Uterus (tissue), 4 donors: ENCODE measurements around the gene C1orf159. TPM values are rescaled to one million over a fixed set of nuclear protein-coding genes. Genes with fewer than 3 reads are reported as not detected.

Experiments used
- DNase-seq, 2 donors: peaks; one replicate each; pipeline ENCODE4 v3.0.0-alpha.2; 2019 to 2020
- H3K27ac ChIP-seq, 2 donors: fragments of 200-600 bp; sonication (generic); 1 replicate in 1 of 2; 2 replicates in 1 of 2; pipeline ENCODE4 v1.5.1; 2016 to 2018
- H3K27me3 ChIP-seq, 2 donors: fragments of 200-600 bp; sonication (generic); one replicate each; pipeline ENCODE4 v1.5.1; 2018 to 2019; ENCODE audit warnings: control low read depth in 1 of 2
- H3K36me3 ChIP-seq, 2 donors: fragments of 200-600 bp; sonication (generic); one replicate each; pipeline ENCODE4 v1.5.1; 2019; ENCODE audit warnings: control low read depth in 1 of 2
- H3K4me1 ChIP-seq, 2 donors: fragments of 200-600 bp; sonication (generic); one replicate each; pipeline ENCODE4 v1.5.1; 2018 to 2019; ENCODE audit warnings: control low read depth in 1 of 2
- H3K4me3 ChIP-seq, 2 donors: fragments of 200-600 bp; sonication (generic); 1 replicate in 1 of 2; 2 replicates in 1 of 2; pipeline ENCODE4 v1.5.1; 2018 to 2019; ENCODE audit warnings: mild to moderate bottlenecking in 1 of 2
- H3K9me3 ChIP-seq, 2 donors: fragments of 200-600 bp; sonication (generic); one replicate each; pipeline ENCODE4 v1.5.1; 2019; ENCODE audit warnings: control low read depth in 1 of 2
- CTCF ChIP-seq, 4 experiments: fragments of 200-600 bp in 2 of 4; fragments of 450-650 bp in 2 of 4; sonication (generic) in 2 of 4; IDR thresholded peaks; one replicate each; pipeline ENCODE4 v1.5.1; 2016 to 2019; ENCODE audit warnings: antibody characterized with exemption in 4 of 4, mild to moderate bottlenecking in 2 of 4, moderate library complexity in 1 of 4
- POLR2A ChIP-seq, 2 donors: fragments of 450-650 bp; IDR thresholded peaks; one replicate each; pipeline ENCODE4 v1.6.1; 2016; ENCODE audit warnings: antibody characterized with exemption in 2 of 2, mild to moderate bottlenecking in 1 of 2, moderate library complexity in 1 of 2
- intact Hi-C: fragments of 100-400 bp; cut with DNase I; formaldehyde crosslinking; loops from one replicate; pipeline ENCODE4 v1.15.1; 2023; ENCODE audit warnings: low total_unique reads
- total RNA-seq, 4 donors: library from RNA; depleted of rRNA in 3 of 4; stranded (reverse); fragments of >200 nt in 3 of 4; gene quantifications; one replicate each; pipeline versions ENCODE4 v1.1.0 to v1.2.4, GENCODE V29; 2014 to 2023
- donor health status: DM: yes; HTN: yes; CAD: no.

The C1orf159 gene
- total RNA-seq, 4 donors from 2014 or later: 4.9 to 20.0 (median 17.9) TPM

GRCh38 chr1:1072299-1072848, 43.5 kb downstream of the C1orf159 start:
- DNase-seq: no peak
- no peaks in the 10 kb centered on the region for H3K9me3 ChIP-seq
- intact Hi-C loops: no loop called here
- H3K4me1 ChIP-seq: peaks cover 0 to 12% of the 10 kb centered on the region in 2 donors
- H3K27ac ChIP-seq: no peak overlapping the region
- peaks cover 4 to 16% of the 10 kb centered on the region in 2 donors for H3K27me3 ChIP-seq
- TF ChIP-seq CTCF (IDR thresholded peaks at IDR 0.05): no peak
- no peak for TF ChIP-seq POLR2A (IDR thresholded peaks at IDR 0.05)
- no peaks in the 10 kb centered on the region for H3K36me3 ChIP-seq
- H3K4me3 ChIP-seq: no peak overlapping the region

- Histone ChIP-seq H3K27ac (no peak overlapping the region), H3K4me1 (peaks cover 0 to 12% of the 10 kb centered on the region in 2 donors), H3K36me3 (no peaks in the 10 kb centered on the region), H3K4me3 (no peak overlapping the region), H3K9me3 (no peaks in the 10 kb centered on the region), H3K27me3 (peaks cover 4 to 16% of the 10 kb centered on the region in 2 donors)
- TF ChIP-seq CTCF (IDR thresholded peaks at IDR 0.05): no peak
- no peak for TF ChIP-seq POLR2A (IDR thresholded peaks at IDR 0.05)
- DNase-seq: no peak
- intact Hi-C loops: no loop called here
Observed at GRCh38 chr1:1071486-1072298, 44.2 kb downstream of the C1orf159 start.

- Histone ChIP-seq H3K9me3 (no peaks in the 10 kb centered on the region), H3K4me1 (peaks cover 0 to 12% of the 10 kb centered on the region in 2 donors), H3K36me3 (no peaks in the 10 kb centered on the region), H3K4me3 (peak overlapping the region in 1 of 2 donors; percentile 26), H3K27me3 (peaks cover 4 to 16% of the 10 kb centered on the region in 2 donors), H3K27ac (no peak overlapping the region)
- intact Hi-C loops: loop anchor here (5.0 to 10.0 kb wide), 2 partner anchors 38 to 85 kb away; partner anchors contain the start of gene PERM1
- DNase-seq: no peak
- TF ChIP-seq CTCF (IDR thresholded peaks at IDR 0.05) (no peak), POLR2A (IDR thresholded peaks at IDR 0.05) (no peak)
Observed at GRCh38 chr1:1069711-1070676, 45.9 kb downstream of the C1orf159 start.

GRCh38 chr1:1069056-1069710, 46.7 kb downstream of the C1orf159 start:
- Histone ChIP-seq H3K27ac (no peak overlapping the region), H3K36me3 (no peaks in the 10 kb centered on the region), H3K27me3 (peaks cover 4 to 16% of the 10 kb centered on the region in 2 donors), H3K9me3 (no peaks in the 10 kb centered on the region), H3K4me1 (peaks cover 0 to 12% of the 10 kb centered on the region in 2 donors), H3K4me3 (peak overlapping the region in 1 of 2 donors; percentile 26)
- peak in 1 of 2 donors; percentile 26 for TF ChIP-seq POLR2A (IDR thresholded peaks at IDR 0.05)
- TF ChIP-seq CTCF (IDR thresholded peaks at IDR 0.05): no peak
- intact Hi-C loops: loop anchor here (5.0 to 10.0 kb wide), 2 partner anchors 37 to 84 kb away; partner anchors contain the start of gene PERM1
- DNase-seq: peak; percentile 32 to 63
